GM23338 (cell line): ENCODE results near the gene DNAL1.

Experiments used
- CREB1 ChIP-seq: fragments of 250-450 bp; sonication (Bioruptor Pico); IDR thresholded peaks from 2 replicates; pipeline ENCODE4 v1.5.0; 2020; ENCODE audit warnings: low read depth, mild to moderate bottlenecking, moderate library complexity
- EZH2 ChIP-seq: fragments of 200-600 bp; sonication (generic); IDR thresholded peaks from one replicate; pipeline ENCODE4 v1.8.0; 2017; ENCODE audit warnings: antibody characterized with exemption, mild to moderate bottlenecking, low read depth; ENCODE audit not compliant: unreplicated experiment
- EZH2phosphoT487 ChIP-seq: fragments of 200-600 bp; sonication (generic); IDR thresholded peaks from one replicate; pipeline ENCODE4 v1.8.1; 2018; ENCODE audit warnings: antibody characterized with exemption; ENCODE audit not compliant: unreplicated experiment
- POLR2AphosphoS5 ChIP-seq: IDR thresholded peaks from 2 replicates; pipeline ENCODE4 v1.6.1; 2016; ENCODE audit warnings: antibody characterized with exemption, low read depth
- ZNF114 ChIP-seq: fragments of 250-450 bp; sonication (Bioruptor Pico); IDR thresholded peaks from 2 replicates; pipeline ENCODE4 v1.5.0; 2020; ENCODE audit warnings: mild to moderate bottlenecking, moderate library complexity
- TF ChIP-seq, protein P1 (sequence below), 2 experiments: fragments of 200-600 bp in 1 of 2; sonication (generic) in 1 of 2; conservative IDR thresholded peaks; 2 replicates each; pipeline versions ENCODE4 v1.5.1 to v1.6.1; 2016 to 2017; ENCODE audit warnings: antibody characterized with exemption in 2 of 2, low read depth in 2 of 2, mild to moderate bottlenecking in 2 of 2, moderate library complexity in 1 of 2
- TF ChIP-seq, protein P2 (sequence below): IDR thresholded peaks from one replicate; pipeline ENCODE4 v1.6.1; 2018; ENCODE audit warnings: antibody characterized with exemption; ENCODE audit not compliant: unreplicated experiment
- TF ChIP-seq, protein P3 (sequence below): IDR thresholded peaks from 2 replicates; pipeline ENCODE4 v1.6.1; 2016; ENCODE audit warnings: antibody characterized with exemption

DNA sequence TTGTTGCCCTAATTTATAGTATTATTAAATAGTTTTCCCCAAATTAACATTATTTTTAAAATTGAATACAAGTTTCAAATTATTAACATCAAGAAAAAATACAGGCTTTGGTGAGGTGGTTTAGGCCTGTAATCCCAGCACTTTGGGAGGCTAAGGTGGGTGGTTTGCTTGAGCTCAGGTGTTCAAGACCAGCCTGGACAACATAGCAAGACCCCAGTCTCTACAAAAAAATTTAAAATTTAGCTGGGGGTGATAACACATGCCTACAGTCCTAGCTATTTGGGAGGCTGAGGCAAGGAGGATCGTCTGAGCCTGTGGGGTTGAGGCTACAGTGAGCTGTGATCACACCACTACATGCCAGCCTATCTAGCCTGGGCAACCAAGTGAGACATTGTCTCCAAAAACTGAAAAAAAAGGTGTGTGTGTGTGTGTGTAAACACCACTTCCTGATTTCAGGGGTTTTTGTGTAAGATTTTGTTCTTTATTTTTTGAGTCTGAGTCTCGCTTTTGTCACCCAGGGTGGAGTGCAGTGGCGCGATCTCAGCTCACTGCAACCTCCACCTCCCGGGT, 3.9 kb upstream of the DNAL1 start:
- TF ChIP-seq CREB1 (CRISPR knock-in tag) (no peak), EZH2phosphoT487 (no peak), EZH2 (no peak), POLR2AphosphoS5 (no peak), ZNF114 (no peak)
- TF ChIP-seq, protein P1, sequence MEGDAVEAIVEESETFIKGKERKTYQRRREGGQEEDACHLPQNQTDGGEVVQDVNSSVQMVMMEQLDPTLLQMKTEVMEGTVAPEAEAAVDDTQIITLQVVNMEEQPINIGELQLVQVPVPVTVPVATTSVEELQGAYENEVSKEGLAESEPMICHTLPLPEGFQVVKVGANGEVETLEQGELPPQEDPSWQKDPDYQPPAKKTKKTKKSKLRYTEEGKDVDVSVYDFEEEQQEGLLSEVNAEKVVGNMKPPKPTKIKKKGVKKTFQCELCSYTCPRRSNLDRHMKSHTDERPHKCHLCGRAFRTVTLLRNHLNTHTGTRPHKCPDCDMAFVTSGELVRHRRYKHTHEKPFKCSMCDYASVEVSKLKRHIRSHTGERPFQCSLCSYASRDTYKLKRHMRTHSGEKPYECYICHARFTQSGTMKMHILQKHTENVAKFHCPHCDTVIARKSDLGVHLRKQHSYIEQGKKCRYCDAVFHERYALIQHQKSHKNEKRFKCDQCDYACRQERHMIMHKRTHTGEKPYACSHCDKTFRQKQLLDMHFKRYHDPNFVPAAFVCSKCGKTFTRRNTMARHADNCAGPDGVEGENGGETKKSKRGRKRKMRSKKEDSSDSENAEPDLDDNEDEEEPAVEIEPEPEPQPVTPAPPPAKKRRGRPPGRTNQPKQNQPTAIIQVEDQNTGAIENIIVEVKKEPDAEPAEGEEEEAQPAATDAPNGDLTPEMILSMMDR (conservative IDR thresholded peaks at IDR 0.05; ENCODE audit: low read depth in 2 of 2) = no peak
- TF ChIP-seq, protein P2, sequence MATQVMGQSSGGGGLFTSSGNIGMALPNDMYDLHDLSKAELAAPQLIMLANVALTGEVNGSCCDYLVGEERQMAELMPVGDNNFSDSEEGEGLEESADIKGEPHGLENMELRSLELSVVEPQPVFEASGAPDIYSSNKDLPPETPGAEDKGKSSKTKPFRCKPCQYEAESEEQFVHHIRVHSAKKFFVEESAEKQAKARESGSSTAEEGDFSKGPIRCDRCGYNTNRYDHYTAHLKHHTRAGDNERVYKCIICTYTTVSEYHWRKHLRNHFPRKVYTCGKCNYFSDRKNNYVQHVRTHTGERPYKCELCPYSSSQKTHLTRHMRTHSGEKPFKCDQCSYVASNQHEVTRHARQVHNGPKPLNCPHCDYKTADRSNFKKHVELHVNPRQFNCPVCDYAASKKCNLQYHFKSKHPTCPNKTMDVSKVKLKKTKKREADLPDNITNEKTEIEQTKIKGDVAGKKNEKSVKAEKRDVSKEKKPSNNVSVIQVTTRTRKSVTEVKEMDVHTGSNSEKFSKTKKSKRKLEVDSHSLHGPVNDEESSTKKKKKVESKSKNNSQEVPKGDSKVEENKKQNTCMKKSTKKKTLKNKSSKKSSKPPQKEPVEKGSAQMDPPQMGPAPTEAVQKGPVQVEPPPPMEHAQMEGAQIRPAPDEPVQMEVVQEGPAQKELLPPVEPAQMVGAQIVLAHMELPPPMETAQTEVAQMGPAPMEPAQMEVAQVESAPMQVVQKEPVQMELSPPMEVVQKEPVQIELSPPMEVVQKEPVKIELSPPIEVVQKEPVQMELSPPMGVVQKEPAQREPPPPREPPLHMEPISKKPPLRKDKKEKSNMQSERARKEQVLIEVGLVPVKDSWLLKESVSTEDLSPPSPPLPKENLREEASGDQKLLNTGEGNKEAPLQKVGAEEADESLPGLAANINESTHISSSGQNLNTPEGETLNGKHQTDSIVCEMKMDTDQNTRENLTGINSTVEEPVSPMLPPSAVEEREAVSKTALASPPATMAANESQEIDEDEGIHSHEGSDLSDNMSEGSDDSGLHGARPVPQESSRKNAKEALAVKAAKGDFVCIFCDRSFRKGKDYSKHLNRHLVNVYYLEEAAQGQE = no peak
- TF ChIP-seq, protein P3, sequence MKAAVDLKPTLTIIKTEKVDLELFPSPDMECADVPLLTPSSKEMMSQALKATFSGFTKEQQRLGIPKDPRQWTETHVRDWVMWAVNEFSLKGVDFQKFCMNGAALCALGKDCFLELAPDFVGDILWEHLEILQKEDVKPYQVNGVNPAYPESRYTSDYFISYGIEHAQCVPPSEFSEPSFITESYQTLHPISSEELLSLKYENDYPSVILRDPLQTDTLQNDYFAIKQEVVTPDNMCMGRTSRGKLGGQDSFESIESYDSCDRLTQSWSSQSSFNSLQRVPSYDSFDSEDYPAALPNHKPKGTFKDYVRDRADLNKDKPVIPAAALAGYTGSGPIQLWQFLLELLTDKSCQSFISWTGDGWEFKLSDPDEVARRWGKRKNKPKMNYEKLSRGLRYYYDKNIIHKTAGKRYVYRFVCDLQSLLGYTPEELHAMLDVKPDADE = no peak
